Measurements from ENCODE around the gene KLRF1. TPM values are rescaled to one million over a fixed set of nuclear protein-coding genes. Genes with fewer than 3 reads are reported as not detected.

Gene KLRF1
- total RNA-seq, 5 donors from 2014 or later (not counting 1 experiment from before 2014, with no cell fraction given): 0.35 to 24.8 (median 0.95) TPM

GRCh38 chr12:9794484-9795093 lies 32.7 kb upstream of the KLRF1 start:
- CTCF ChIA-PET: interaction anchor here (0.6 to 8.2 kb wide), 8 partner anchors 14 to 102 kb away, joined by 3 to 311 read pairs (median 4); no protein-coding TSS in a partner anchor
- Mint-ChIP-seq H3K36me3 (no peaks in the 10 kb centered on the region), H3K4me3 (peak overlapping the region; percentile 43 to 66 (median 63)), H3K4me1 (peaks cover 54 to 71% (median 56%) of the 10 kb centered on the region in 3 donors), H3K27ac (peak overlapping the region; percentile 67 to 68), H3K27me3 (no peaks in the 10 kb centered on the region), H3K9me3 (no peaks in the 10 kb centered on the region)
- DNase-seq (no peak), ATAC-seq (replicated peaks in 1 of 4) (peak in 1 of 4 experiments; percentile 3)
- no peaks in the 10 kb centered on the region for H3K9me3 ChIP-seq
- POLR2A ChIA-PET: interaction anchor here (0.5 to 7.0 kb wide), 8 partner anchors 13 to 46 kb away, joined by 3 to 80 read pairs (median 6); partner anchors contain the start of gene CD69 (in 2 of the 2)
- peaks cover 10 to 44% of the 10 kb centered on the region in 2 experiments for H3K4me1 ChIP-seq (ENCODE audit: control insufficient read depth in 1 of 2, extremely low read depth in 1 of 2, insufficient read depth in 2 of 2, low read length in 2 of 2)
- H3K4me3 ChIP-seq (ENCODE audit: control insufficient read depth in 1 of 2, extremely low read depth in 1 of 2, low read length in 1 of 2): no peak overlapping the region
- no peaks in the 10 kb centered on the region for H3K36me3 ChIP-seq (ENCODE audit: control insufficient read depth in 2 of 2, extremely low read depth in 1 of 2, insufficient read depth in 1 of 2, low read length in 1 of 2)
- WGBS (ENCODE audit: insufficient coverage): 8% methylated on average over 2 of the region's 2 CpGs
- peak overlapping the region; percentile 38 for H3K27ac ChIP-seq (ENCODE audit: low read length)
- H3K27me3 ChIP-seq (replicated peaks in 1 of 2; ENCODE audit: control insufficient read depth in 2 of 2, extremely low read depth in 1 of 2, insufficient read depth in 2 of 2, low read length in 1 of 2): no peaks in the 10 kb centered on the region

GRCh38 chr12:9795945-9796344 lies 31.3 kb upstream of the KLRF1 start:
- Mint-ChIP-seq H3K36me3 (no peaks in the 10 kb centered on the region), H3K9me3 (no peaks in the 10 kb centered on the region), H3K4me3 (peak overlapping the region; percentile 47 to 66 (median 63)), H3K27me3 (no peaks in the 10 kb centered on the region), H3K4me1 (peaks cover 54 to 69% (median 56%) of the 10 kb centered on the region in 3 donors), H3K27ac (peak overlapping the region; percentile 41 to 85)
- H3K36me3 ChIP-seq (ENCODE audit: control insufficient read depth in 2 of 2, extremely low read depth in 1 of 2, insufficient read depth in 1 of 2, low read length in 1 of 2): no peaks in the 10 kb centered on the region
- H3K9me3 ChIP-seq: no peaks in the 10 kb centered on the region
- no peaks in the 10 kb centered on the region for H3K27me3 ChIP-seq (replicated peaks in 1 of 2; ENCODE audit: control insufficient read depth in 2 of 2, extremely low read depth in 1 of 2, insufficient read depth in 2 of 2, low read length in 1 of 2)
- H3K4me1 ChIP-seq (ENCODE audit: control insufficient read depth in 1 of 2, extremely low read depth in 1 of 2, insufficient read depth in 2 of 2, low read length in 2 of 2): peaks cover 10 to 44% of the 10 kb centered on the region in 2 experiments
- DNase-seq (no peak), ATAC-seq (replicated peaks in 1 of 4) (no peak)
- peak overlapping the region; percentile 54 for H3K27ac ChIP-seq (ENCODE audit: low read length)
- ChIA-PET POLR2A (interaction anchor here (0.6 to 7.0 kb wide), 5 partner anchors 35 to 88 kb away, joined by 3 to 80 read pairs (median 41); partner anchors contain the start of gene CD69 (in 1 of the 2)), CTCF (interaction anchor here (0.6 to 8.2 kb wide), 6 partner anchors 23 to 418 kb away, joined by 4 to 311 read pairs (median 42); partner anchors contain the start of gene CD69 (in 1 of the 2))
- H3K4me3 ChIP-seq (ENCODE audit: control insufficient read depth in 1 of 2, extremely low read depth in 1 of 2, low read length in 1 of 2): no peak overlapping the region
- WGBS (ENCODE audit: insufficient coverage): no CpG with 5 or more reads among the region's 2 CpGs

- POLR2A ChIA-PET: interaction anchor here (0.7 to 7.0 kb wide), 11 partner anchors 23 to 73 kb away, joined by 3 to 80 read pairs (median 8); partner anchors contain the start of genes CD69 (in 1 of the 2) and CLEC2B (in 1 of the 2)
- H3K4me1 ChIP-seq (ENCODE audit: control insufficient read depth in 1 of 2, extremely low read depth in 1 of 2, insufficient read depth in 2 of 2, low read length in 2 of 2): peaks cover 10 to 44% of the 10 kb centered on the region in 2 experiments
- ATAC-seq (replicated peaks in 1 of 4) (peak in 1 of 4 experiments; percentile 65), DNase-seq (peak in 5 of 35 experiments; percentile 15 to 50 (median 25))
- H3K27ac Mint-ChIP-seq: peak overlapping the region; percentile 84 to 85
- H3K36me3 ChIP-seq (ENCODE audit: control insufficient read depth in 2 of 2, extremely low read depth in 1 of 2, insufficient read depth in 1 of 2, low read length in 1 of 2): no peaks in the 10 kb centered on the region
- peak overlapping the region; percentile 54 for H3K27ac ChIP-seq (ENCODE audit: low read length)
- H3K27me3 Mint-ChIP-seq: no peaks in the 10 kb centered on the region
- H3K4me3 Mint-ChIP-seq: peak overlapping the region; percentile 51 to 66 (median 63)
- no peak overlapping the region for H3K4me3 ChIP-seq (ENCODE audit: control insufficient read depth in 1 of 2, extremely low read depth in 1 of 2, low read length in 1 of 2)
- no peaks in the 10 kb centered on the region for H3K9me3 ChIP-seq
- H3K36me3 Mint-ChIP-seq: no peaks in the 10 kb centered on the region
- H3K27me3 ChIP-seq (replicated peaks in 1 of 2; ENCODE audit: control insufficient read depth in 2 of 2, extremely low read depth in 1 of 2, insufficient read depth in 2 of 2, low read length in 1 of 2): no peaks in the 10 kb centered on the region
- peaks cover 54 to 65% (median 56%) of the 10 kb centered on the region in 3 donors for H3K4me1 Mint-ChIP-seq
- H3K9me3 Mint-ChIP-seq: no peaks in the 10 kb centered on the region
- WGBS (ENCODE audit: insufficient coverage): no CpG with 5 or more reads among the region's 5 CpGs
- CTCF ChIA-PET: interaction anchor here (1.0 to 8.2 kb wide), 11 partner anchors 15 to 118 kb away, joined by 3 to 311 read pairs (median 15); partner anchors contain the start of gene CD69 (in 2 of the 2)
These were observed 30.9 kb upstream of the KLRF1 start for GRCh38 chr12:9796346-9796745.

- H3K27ac Mint-ChIP-seq: peak overlapping the region; percentile 84 to 85
- 20% methylated on average over 1 of the region's 7 CpGs for WGBS (ENCODE audit: insufficient coverage)
- no peaks in the 10 kb centered on the region for H3K36me3 ChIP-seq (ENCODE audit: control insufficient read depth in 2 of 2, extremely low read depth in 1 of 2, insufficient read depth in 1 of 2, low read length in 1 of 2)
- H3K36me3 Mint-ChIP-seq: no peaks in the 10 kb centered on the region
- no peak for ATAC-seq (replicated peaks in 1 of 4)
- H3K9me3 ChIP-seq: no peaks in the 10 kb centered on the region
- H3K4me3 Mint-ChIP-seq: peak overlapping the region; percentile 51 to 66 (median 63)
- peaks cover 10 to 44% of the 10 kb centered on the region in 2 experiments for H3K4me1 ChIP-seq (ENCODE audit: control insufficient read depth in 1 of 2, extremely low read depth in 1 of 2, insufficient read depth in 2 of 2, low read length in 2 of 2)
- no peaks in the 10 kb centered on the region for H3K27me3 ChIP-seq (replicated peaks in 1 of 2; ENCODE audit: control insufficient read depth in 2 of 2, extremely low read depth in 1 of 2, insufficient read depth in 2 of 2, low read length in 1 of 2)
- DNase-seq: no peak
- CTCF ChIA-PET: interaction anchor here (0.7 to 8.2 kb wide), 18 partner anchors 11 to 149 kb away, joined by 3 to 311 read pairs (median 8); partner anchors contain the start of gene CD69 (in 2 of the 2)
- POLR2A ChIA-PET: interaction anchor here (0.5 to 7.0 kb wide), 15 partner anchors 21 to 72 kb away, joined by 3 to 80 read pairs (median 8); partner anchors contain the start of genes CD69 (in 2 of the 2) and CLEC2B (in 1 of the 2)
- no peaks in the 10 kb centered on the region for H3K27me3 Mint-ChIP-seq
- peak overlapping the region; percentile 54 for H3K27ac ChIP-seq (ENCODE audit: low read length)
- H3K9me3 Mint-ChIP-seq: no peaks in the 10 kb centered on the region
- no peak overlapping the region for H3K4me3 ChIP-seq (ENCODE audit: control insufficient read depth in 1 of 2, extremely low read depth in 1 of 2, low read length in 1 of 2)
- H3K4me1 Mint-ChIP-seq: peaks cover 53 to 59% (median 56%) of the 10 kb centered on the region in 3 donors
These were observed 30.3 kb upstream of the KLRF1 start for GRCh38 chr12:9796971-9797370.

- H3K27ac Mint-ChIP-seq: peak overlapping the region; percentile 24 to 75
- H3K9me3 ChIP-seq: no peaks in the 10 kb centered on the region
- no peaks in the 10 kb centered on the region for H3K9me3 Mint-ChIP-seq
- H3K4me1 Mint-ChIP-seq: peaks cover 47 to 51% (median 49%) of the 10 kb centered on the region in 3 donors
- no peaks in the 10 kb centered on the region for H3K27me3 ChIP-seq (replicated peaks in 1 of 2; ENCODE audit: control insufficient read depth in 2 of 2, extremely low read depth in 1 of 2, insufficient read depth in 2 of 2, low read length in 1 of 2)
- H3K36me3 Mint-ChIP-seq: no peaks in the 10 kb centered on the region
- 73% methylated on average over 3 of the region's 7 CpGs for WGBS (ENCODE audit: insufficient coverage)
- H3K36me3 ChIP-seq (ENCODE audit: control insufficient read depth in 2 of 2, extremely low read depth in 1 of 2, insufficient read depth in 1 of 2, low read length in 1 of 2): no peaks in the 10 kb centered on the region
- peak overlapping the region; percentile 54 for H3K27ac ChIP-seq (ENCODE audit: low read length)
- POLR2A ChIA-PET: interaction anchor here (0.6 to 7.0 kb wide), 15 partner anchors 29 to 69 kb away, joined by 3 to 80 read pairs (median 5); partner anchors contain the start of gene CD69 (in 2 of the 2)
- peaks cover 10 to 42% of the 10 kb centered on the region in 2 experiments for H3K4me1 ChIP-seq (ENCODE audit: control insufficient read depth in 1 of 2, extremely low read depth in 1 of 2, insufficient read depth in 2 of 2, low read length in 2 of 2)
- DNase-seq (peak; percentile 29 to 87 (median 59)), ATAC-seq (replicated peaks in 1 of 4) (peak; percentile 92 to 98 (median 94))
- CTCF ChIA-PET: interaction anchor here (0.5 to 8.2 kb wide), 25 partner anchors 10 to 345 kb away, joined by 3 to 311 read pairs (median 8); partner anchors contain the start of genes CD69 (in 2 of the 2) and CLEC2D (in 1 of the 2)
- H3K4me3 ChIP-seq (ENCODE audit: control insufficient read depth in 1 of 2, extremely low read depth in 1 of 2, low read length in 1 of 2): no peak overlapping the region
- H3K4me3 Mint-ChIP-seq: peak overlapping the region in 1 of 3 donors; percentile 40
- H3K27me3 Mint-ChIP-seq: no peaks in the 10 kb centered on the region
These were observed 29.3 kb upstream of the KLRF1 start for GRCh38 chr12:9797722-9798619.
